HG02763 (cell line): Measurements from ENCODE around the gene SDE2.
A peak's percentile ranks its signal among the peaks of the same experiment; 100 is the strongest.

ENCODE experiments used
- ATAC-seq: cut with Tn5 transposase; IDR thresholded peaks from one replicate; pipeline ENCODE4 v1.9.1; 2021; ENCODE audit warnings: mild to moderate bottlenecking, moderate library complexity; ENCODE audit not compliant: unreplicated experiment

Gene SDE2

GRCh38 chr1:225999227-225999911 is at the start of gene SDE2:
TSS of gene SDE2 (minus strand) at chr1:225999343. CDS start at chr1:225999312, 31 bp downstream.
- ATAC-seq, result peak; percentile 86

- no peak for ATAC-seq
Observed at GRCh38 chr1:226048886-226049285, 49.7 kb upstream of the SDE2 start.

GRCh38 chr1:226047495-226047894 is 48.4 kb upstream of the SDE2 start:
- ATAC-seq, result no peak

- no peak for ATAC-seq
Observed at GRCh38 chr1:226046240-226046639, 47.1 kb upstream of the SDE2 start.

GRCh38 chr1:226044514-226045101 is 45.5 kb upstream of the SDE2 start:
- ATAC-seq, result no peak

- no peak for ATAC-seq
Observed at GRCh38 chr1:226041419-226041818, 42.3 kb upstream of the SDE2 start.

GRCh38 chr1:226038661-226039060 is 39.5 kb upstream of the SDE2 start:
- ATAC-seq, result no peak

GRCh38 chr1:226035915-226036314 is 36.8 kb upstream of the SDE2 start:
- ATAC-seq, result no peak

- ATAC-seq, result no peak
Observed at GRCh38 chr1:226034482-226034881, 35.3 kb upstream of the SDE2 start.

- no peak for ATAC-seq
Observed at GRCh38 chr1:226033991-226034390, 34.8 kb upstream of the SDE2 start.

- ATAC-seq, result no peak
Observed at GRCh38 chr1:226033582-226033981, 34.4 kb upstream of the SDE2 start.

GRCh38 chr1:226029568-226030225 is 30.6 kb upstream of the SDE2 start:
- no peak for ATAC-seq

- peak; percentile 79 for ATAC-seq
Observed at GRCh38 chr1:226029093-226029496, 30.0 kb upstream of the SDE2 start.

- ATAC-seq, result no peak
Observed at GRCh38 chr1:226027538-226028217, 28.5 kb upstream of the SDE2 start.

GRCh38 chr1:226026833-226027232 is 27.7 kb upstream of the SDE2 start:
- ATAC-seq, result no peak

- ATAC-seq, result no peak
Observed at GRCh38 chr1:226023735-226024134, 24.6 kb upstream of the SDE2 start.

GRCh38 chr1:226021801-226022200 is 22.7 kb upstream of the SDE2 start:
- ATAC-seq, result no peak

- ATAC-seq, result no peak
Observed at GRCh38 chr1:226021401-226021800, 22.3 kb upstream of the SDE2 start.

- ATAC-seq, result no peak
Observed at GRCh38 chr1:226019572-226019971, 20.4 kb upstream of the SDE2 start.

- no peak for ATAC-seq
Observed at GRCh38 chr1:226017070-226017469, 17.9 kb upstream of the SDE2 start.

- no peak for ATAC-seq
Observed at GRCh38 chr1:226009650-226010044, 10.5 kb upstream of the SDE2 start.
